GM21619 (cell line): Measurements from ENCODE around the gene ZSWIM3.

ENCODE experiments used
- ATAC-seq: cut with Tn5 transposase; IDR thresholded peaks from one replicate; pipeline ENCODE4 v1.9.1; 2021; ENCODE audit not compliant: unreplicated experiment

Gene ZSWIM3

DNA sequence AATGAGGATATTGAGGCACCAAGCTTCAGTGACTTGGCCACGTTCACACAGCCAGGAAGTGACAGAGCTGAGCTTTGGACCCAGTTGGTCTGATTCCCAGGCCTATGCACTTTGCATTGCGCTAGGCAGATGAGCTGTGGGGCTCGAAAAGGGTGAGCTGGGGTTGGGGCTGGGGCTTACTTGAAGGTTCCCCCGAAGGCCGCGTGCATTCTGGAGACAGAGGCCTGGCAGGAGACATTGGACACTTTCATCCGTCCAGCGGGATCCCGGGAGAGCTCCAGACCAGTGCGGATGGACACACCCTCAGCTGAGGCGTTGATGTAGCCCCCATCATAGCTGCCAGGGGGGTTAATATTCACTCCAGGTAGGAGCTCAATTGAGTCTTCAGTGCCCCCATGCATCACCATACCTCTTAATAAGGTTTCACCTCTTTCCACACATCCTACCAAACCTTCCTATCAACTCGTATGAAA is 52.0 kb downstream of the ZSWIM3 start:
- no peak for ATAC-seq

DNA sequence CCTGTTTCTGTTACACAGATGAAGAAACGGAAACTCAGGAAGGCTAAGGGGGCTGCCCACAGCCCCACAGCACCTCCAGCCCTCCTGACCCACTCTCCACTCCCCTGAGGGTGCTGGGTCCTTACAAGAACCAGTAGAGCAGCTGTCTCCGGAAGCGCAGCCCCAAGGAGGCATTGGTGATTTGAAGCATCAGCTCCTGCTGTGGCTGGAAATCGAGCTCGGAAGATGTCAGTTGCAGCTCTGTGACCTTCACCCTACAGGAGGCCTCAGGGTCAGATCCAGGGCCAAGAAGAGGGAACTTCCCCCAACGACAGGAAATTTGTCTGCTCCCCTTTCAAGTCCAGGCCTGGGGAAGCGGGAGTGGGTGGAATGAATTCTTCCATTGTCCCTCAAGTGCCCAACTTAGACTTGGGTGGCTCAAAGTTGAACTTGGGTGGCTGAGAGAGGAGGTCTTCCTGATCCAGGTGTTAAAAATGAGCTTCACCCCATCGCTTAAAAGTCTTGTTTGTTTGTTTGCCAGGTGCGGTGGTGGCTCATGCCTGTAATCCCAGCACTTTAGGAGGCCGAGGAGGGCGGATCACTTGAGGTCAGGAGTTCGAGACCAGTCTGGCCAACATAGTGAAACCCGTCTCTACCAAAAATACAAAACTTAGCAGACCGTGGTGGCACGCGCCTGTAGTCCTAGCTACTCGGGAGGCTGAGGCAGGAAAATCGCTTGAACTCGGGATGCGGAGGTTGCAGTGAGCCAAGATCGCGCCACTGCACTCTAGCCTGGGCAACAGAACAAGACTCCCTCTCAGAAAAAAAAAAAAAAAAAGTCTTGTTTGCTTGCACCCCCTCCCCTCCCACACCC is 52.6 kb downstream of the ZSWIM3 start:
- no peak for ATAC-seq

DNA sequence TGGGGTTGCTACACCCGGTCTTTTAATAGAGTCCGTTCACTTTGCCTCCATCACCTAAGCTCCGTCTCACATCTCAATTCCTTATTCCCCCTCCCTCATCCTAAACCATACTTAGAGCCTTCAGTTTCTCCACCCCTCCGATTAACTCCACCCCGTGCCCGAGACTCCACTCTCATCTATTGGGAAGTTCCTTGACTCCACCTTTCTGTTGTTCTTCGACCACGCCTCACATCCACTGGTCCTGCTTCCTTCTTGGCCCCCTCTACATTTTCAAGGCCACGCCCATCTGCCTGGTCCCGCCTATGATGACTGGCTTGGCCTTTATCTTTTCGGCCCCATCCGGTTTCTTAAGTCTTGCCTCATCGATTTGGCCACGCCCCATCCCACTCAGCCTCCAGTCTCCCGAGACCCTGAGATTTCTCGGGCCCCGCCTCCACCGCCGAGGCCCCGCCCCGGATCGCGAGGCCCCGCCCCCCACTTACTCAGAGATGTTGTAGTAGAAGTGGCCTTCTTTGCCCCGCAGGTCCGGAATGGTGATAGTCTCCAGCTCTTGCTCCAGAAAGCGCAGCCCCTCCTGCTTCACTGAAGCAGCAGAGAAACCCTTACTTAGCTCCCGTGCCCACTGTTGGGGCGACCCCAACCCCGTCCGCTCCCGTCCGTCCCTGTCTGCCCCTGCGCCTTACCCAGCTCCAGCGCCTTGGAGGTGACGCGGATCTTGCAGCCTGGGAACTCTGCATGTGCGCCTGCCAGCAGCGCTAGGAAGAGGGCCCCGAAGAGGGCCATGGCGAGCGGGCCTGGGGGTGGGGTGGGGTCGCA is 53.5 kb downstream of the ZSWIM3 start:
- ATAC-seq: peak; percentile 89

GRCh38 chr20:45911486-45912343 is 54.3 kb downstream of the ZSWIM3 start, which contains the start of gene PLTP:
Gene PLTP, minus strand, starts transcription at chr20:45912155. Its CDS starts 703 bp downstream, at chr20:45911452.
- no peak for ATAC-seq

- ATAC-seq: no peak
Measured at GRCh38 chr20:45912344-45912682, 54.9 kb downstream of the ZSWIM3 start.

DNA sequence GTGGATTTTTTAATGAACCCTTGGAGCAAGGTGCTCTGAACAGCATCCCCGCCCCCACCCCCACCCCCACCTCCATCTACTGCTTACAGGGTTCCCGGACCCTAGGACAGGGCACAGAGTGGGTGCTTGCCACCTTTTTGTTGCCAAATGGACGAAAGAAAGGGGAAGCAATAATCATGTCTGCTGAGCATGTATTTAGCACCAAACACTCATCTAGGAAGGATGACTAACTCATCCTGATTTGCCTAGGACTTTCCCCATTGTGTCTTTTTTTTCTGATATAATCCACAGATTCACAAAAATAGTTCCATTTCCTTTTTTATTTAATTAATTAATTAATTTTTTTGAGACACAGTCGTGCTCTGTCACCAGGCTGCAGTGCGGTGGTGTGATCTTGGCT is 55.7 kb downstream of the ZSWIM3 start:
- no peak for ATAC-seq

DNA sequence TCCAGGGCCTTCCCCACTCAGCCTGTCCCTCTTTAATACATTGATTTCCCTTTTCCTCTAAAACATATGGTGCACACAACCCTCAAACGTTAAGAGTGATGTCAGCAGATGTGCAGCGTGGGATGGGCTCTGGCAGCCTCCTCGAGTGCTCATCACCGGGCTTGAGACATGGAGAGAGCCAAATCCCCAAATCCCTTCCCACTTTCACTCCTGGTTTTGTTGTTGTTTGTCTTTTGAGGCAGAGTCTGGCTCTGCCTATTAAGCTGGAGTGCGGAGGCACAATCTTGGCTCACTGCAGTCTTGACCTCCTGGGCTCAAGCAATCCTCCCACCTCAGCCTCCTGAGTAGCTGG is 60.4 kb downstream of the ZSWIM3 start:
- ATAC-seq: no peak

- no peak for ATAC-seq
Measured at GRCh38 chr20:45918182-45918737, 60.8 kb downstream of the ZSWIM3 start.

GRCh38 chr20:45918779-45919537 is 61.5 kb downstream of the ZSWIM3 start:
- ATAC-seq: no peak

GRCh38 chr20:45919542-45920399 is 62.4 kb downstream of the ZSWIM3 start:
- ATAC-seq: no peak

DNA sequence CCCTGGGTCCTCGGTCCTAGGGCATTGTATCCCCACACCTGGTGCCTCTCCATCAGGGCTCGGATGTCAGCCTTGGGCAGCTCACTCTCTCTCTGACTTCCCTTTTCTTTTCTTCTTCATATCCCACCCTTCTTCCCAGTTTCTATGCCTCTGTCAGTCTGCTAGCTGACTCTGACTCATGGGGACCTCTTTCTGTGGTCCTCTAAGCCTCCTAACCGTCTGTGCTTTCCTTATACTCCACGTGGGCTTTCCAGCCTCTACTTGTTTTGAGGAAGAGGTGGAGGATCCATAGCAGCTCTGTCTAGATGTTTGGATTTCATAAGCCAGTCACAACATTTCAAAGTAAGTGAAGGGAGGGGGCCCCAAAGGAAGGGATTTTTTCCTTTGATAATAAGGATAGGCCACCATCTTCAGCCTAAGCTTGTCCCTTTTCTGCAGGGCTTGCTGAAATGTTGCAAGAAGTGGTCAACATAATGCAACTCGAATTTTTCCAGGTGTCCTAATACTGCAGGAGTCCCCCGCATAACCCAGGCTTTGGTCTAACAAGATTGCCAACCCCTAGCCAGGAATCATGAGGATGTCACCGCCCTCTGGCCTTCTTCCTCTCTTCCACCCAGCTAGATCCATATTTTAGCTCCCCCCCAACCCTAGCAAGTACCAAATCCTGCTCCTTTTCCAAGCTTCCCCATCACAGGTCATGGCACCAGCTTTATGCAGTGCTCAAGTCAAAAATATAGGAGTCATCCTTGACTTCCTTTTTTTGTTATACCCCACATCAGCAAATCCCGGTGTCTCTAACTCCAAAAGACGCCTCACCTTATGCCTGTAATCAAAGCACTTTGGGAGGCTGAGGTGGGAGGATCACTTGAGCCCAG is 63.3 kb downstream of the ZSWIM3 start:
- no peak for ATAC-seq

- ATAC-seq: no peak
Measured at GRCh38 chr20:45921337-45922189, 64.1 kb downstream of the ZSWIM3 start.

- ATAC-seq: no peak
Measured at GRCh38 chr20:45924391-45925261, 67.2 kb downstream of the ZSWIM3 start.

GRCh38 chr20:45925821-45926506 is 68.5 kb downstream of the ZSWIM3 start:
- ATAC-seq: no peak

DNA sequence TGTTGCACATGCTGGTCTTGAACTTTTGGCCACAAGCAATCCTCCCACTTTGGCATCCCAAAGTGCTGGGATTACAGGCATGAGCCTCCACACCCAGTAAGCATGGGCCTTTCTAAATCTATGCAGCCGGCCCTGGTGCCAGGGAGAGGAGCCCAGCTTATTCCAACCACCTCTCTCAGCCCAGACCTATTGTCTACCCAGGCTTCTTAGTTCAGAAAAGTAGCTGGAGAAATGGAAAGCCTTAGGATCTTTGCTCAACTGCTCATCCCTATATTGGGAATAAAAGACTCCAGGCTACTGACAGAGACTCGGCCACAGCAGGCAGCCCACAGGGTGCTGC is 69.3 kb downstream of the ZSWIM3 start:
- ATAC-seq: no peak
